Hepatic stellate cell (primary cell): ENCODE results near the gene DSC3.

Experiments used
- DNase-seq: peaks from one replicate; pipeline ENCODE4 v3.0.0; 2011; ENCODE audit warnings: low spot score

DSC3 gene

GRCh38 chr18:31042406-31043181 lies at the start of gene DSC3:
TSS of gene DSC3 (minus strand) at chr18:31042742. CDS start at chr18:31042660, 82 bp downstream.
- DNase-seq = no peak

GRCh38 chr18:31091350-31091749 lies 48.8 kb upstream of the DSC3 start:
- DNase-seq = no peak

GRCh38 chr18:31088532-31088931 lies 46.0 kb upstream of the DSC3 start:
- DNase-seq = no peak

- no peak for DNase-seq
Measured at GRCh38 chr18:31079973-31080372, 37.4 kb upstream of the DSC3 start.

- DNase-seq = no peak
Measured at GRCh38 chr18:31077878-31078277, 35.3 kb upstream of the DSC3 start.

- DNase-seq = no peak
Measured at GRCh38 chr18:31072175-31072574, 29.6 kb upstream of the DSC3 start.

- DNase-seq = no peak
Measured at GRCh38 chr18:31070206-31070605, 27.7 kb upstream of the DSC3 start.

- DNase-seq = no peak
Measured at GRCh38 chr18:31066266-31066665, 23.7 kb upstream of the DSC3 start.

GRCh38 chr18:31065036-31065773 lies 22.7 kb upstream of the DSC3 start:
- DNase-seq = no peak

GRCh38 chr18:31064130-31064529 lies 21.6 kb upstream of the DSC3 start:
- DNase-seq = no peak

GRCh38 chr18:31061945-31062344 lies 19.4 kb upstream of the DSC3 start:
- no peak for DNase-seq

- no peak for DNase-seq
Measured at GRCh38 chr18:31058897-31059296, 16.4 kb upstream of the DSC3 start.

GRCh38 chr18:31057917-31058316 lies 15.4 kb upstream of the DSC3 start:
- no peak for DNase-seq

- no peak for DNase-seq
Measured at GRCh38 chr18:31057051-31057450, 14.5 kb upstream of the DSC3 start.

- no peak for DNase-seq
Measured at GRCh38 chr18:31056296-31056695, 13.8 kb upstream of the DSC3 start.

GRCh38 chr18:31050635-31051034 lies 8.1 kb upstream of the DSC3 start:
- no peak for DNase-seq

GRCh38 chr18:31049189-31049588 lies 6.6 kb upstream of the DSC3 start:
- no peak for DNase-seq

- DNase-seq = no peak
Measured at GRCh38 chr18:31048216-31048615, 5.7 kb upstream of the DSC3 start.

- DNase-seq = no peak
Measured at GRCh38 chr18:31046916-31047315, 4.4 kb upstream of the DSC3 start.

- no peak for DNase-seq
Measured at GRCh38 chr18:31045599-31045998, 3.1 kb upstream of the DSC3 start.

GRCh38 chr18:31044926-31045325 lies 2.4 kb upstream of the DSC3 start:
- DNase-seq = no peak

- DNase-seq = no peak
Measured at GRCh38 chr18:31043709-31044108, 1.2 kb upstream of the DSC3 start.

GRCh38 chr18:31042084-31042405 lies 497 bp downstream of the DSC3 start:
- no peak for DNase-seq
